ENCODE data around the gene HAPSTR1. TPM values are rescaled to one million over a fixed set of nuclear protein-coding genes. Genes with fewer than 3 reads are reported as not detected.

Gene HAPSTR1
- total RNA-seq, 1 donor from 2014 or later, result 86.0 TPM

GRCh38 chr16:9125658-9126505 lies 34.4 kb downstream of the HAPSTR1 start:
- H3K36me3 Mint-ChIP-seq (ENCODE audit: low read depth, unreplicated experiment), result no peaks in the 10 kb centered on the region
- H3K4me3 Mint-ChIP-seq (ENCODE audit: unreplicated experiment), result no peak overlapping the region
- H3K4me1 Mint-ChIP-seq (ENCODE audit: unreplicated experiment), result peaks cover 26% of the 10 kb centered on the region
- H3K9me3 Mint-ChIP-seq (ENCODE audit: unreplicated experiment), result no peaks in the 10 kb centered on the region
- TF ChIP-seq CTCF (IDR thresholded peaks at IDR 0.05; ENCODE audit: unreplicated experiment), result no peak
- no peak for DNase-seq (ENCODE audit: low spot score)
- peaks cover 2% of the 10 kb centered on the region for H3K27me3 Mint-ChIP-seq (ENCODE audit: unreplicated experiment)
- peak overlapping the region; percentile 70 for H3K27ac Mint-ChIP-seq (ENCODE audit: unreplicated experiment)

- DNase-seq (ENCODE audit: low spot score), result no peak
- Mint-ChIP-seq H3K27me3 (ENCODE audit: unreplicated experiment) (peaks cover 2% of the 10 kb centered on the region), H3K4me1 (ENCODE audit: unreplicated experiment) (peaks cover 26% of the 10 kb centered on the region), H3K9me3 (ENCODE audit: unreplicated experiment) (no peaks in the 10 kb centered on the region), H3K27ac (ENCODE audit: unreplicated experiment) (peak overlapping the region; percentile 48), H3K4me3 (ENCODE audit: unreplicated experiment) (no peak overlapping the region), H3K36me3 (ENCODE audit: low read depth, unreplicated experiment) (no peaks in the 10 kb centered on the region)
- TF ChIP-seq CTCF (IDR thresholded peaks at IDR 0.05; ENCODE audit: unreplicated experiment), result no peak
These were observed 35.2 kb downstream of the HAPSTR1 start for GRCh38 chr16:9126609-9127008.

GRCh38 chr16:9128346-9129342 lies 37.2 kb downstream of the HAPSTR1 start:
- H3K36me3 Mint-ChIP-seq (ENCODE audit: low read depth, unreplicated experiment), result no peaks in the 10 kb centered on the region
- H3K9me3 Mint-ChIP-seq (ENCODE audit: unreplicated experiment), result no peaks in the 10 kb centered on the region
- TF ChIP-seq CTCF (IDR thresholded peaks at IDR 0.05; ENCODE audit: unreplicated experiment), result no peak
- peaks cover 2% of the 10 kb centered on the region for H3K27me3 Mint-ChIP-seq (ENCODE audit: unreplicated experiment)
- H3K4me3 Mint-ChIP-seq (ENCODE audit: unreplicated experiment), result no peak overlapping the region
- peak overlapping the region; percentile 39 for H3K27ac Mint-ChIP-seq (ENCODE audit: unreplicated experiment)
- peaks cover 26% of the 10 kb centered on the region for H3K4me1 Mint-ChIP-seq (ENCODE audit: unreplicated experiment)
- DNase-seq (ENCODE audit: low spot score), result no peak

- Mint-ChIP-seq H3K27me3 (ENCODE audit: unreplicated experiment) (peaks cover 3% of the 10 kb centered on the region), H3K4me3 (ENCODE audit: unreplicated experiment) (no peak overlapping the region), H3K9me3 (ENCODE audit: unreplicated experiment) (no peaks in the 10 kb centered on the region), H3K36me3 (ENCODE audit: low read depth, unreplicated experiment) (no peaks in the 10 kb centered on the region), H3K27ac (ENCODE audit: unreplicated experiment) (no peak overlapping the region), H3K4me1 (ENCODE audit: unreplicated experiment) (peaks cover 5% of the 10 kb centered on the region)
- DNase-seq (ENCODE audit: low spot score), result no peak
- no peak for TF ChIP-seq CTCF (IDR thresholded peaks at IDR 0.05; ENCODE audit: unreplicated experiment)
These were observed 42.9 kb downstream of the HAPSTR1 start for GRCh38 chr16:9134306-9134705.
